ENCODE measurements around the gene MAP2K6. TPM values are rescaled to one million over a fixed set of nuclear protein-coding genes. Genes with fewer than 3 reads are reported as not detected.

Gene MAP2K6
- total RNA-seq, 2 donors from 2014 or later, result 4.4 to 34.6 TPM

- TF ChIP-seq CTCF (IDR thresholded peaks at IDR 0.05) (no peak), POLR2A (IDR thresholded peaks at IDR 0.05) (no peak)
- Histone ChIP-seq H3K27ac (peak overlapping the region; percentile 42 to 84 (median 77)), H3K4me3 (no peak overlapping the region), H3K27me3 (no peaks in the 10 kb centered on the region), H3K9me3 (no peaks in the 10 kb centered on the region), H3K36me3 (replicated peaks in 1 of 2; ENCODE audit: insufficient read depth in 1 of 2, low read depth in 2 of 2) (no peaks in the 10 kb centered on the region), H3K4me1 (peaks cover 52% of the 10 kb centered on the region)
- intact Hi-C loops (cut with DNase I), result no loop called here
- ATAC-seq (peak; percentile 59), DNase-seq (peak in 3 of 4 donors; percentile 29 to 46 (median 40))
- 6 to 21% methylated on average over 9 of the region's 9 CpGs for WGBS, 2 donors
These were observed 86.5 kb downstream of the MAP2K6 start for GRCh38 chr17:69500911-69501429.

- intact Hi-C loops (cut with DNase I), result no loop called here
- WGBS, 2 donors, result 5 to 6% methylated on average over 14 of the region's 14 CpGs
These were observed 87.3 kb downstream of the MAP2K6 start for GRCh38 chr17:69501591-69502468.

GRCh38 chr17:69503711-69504110 lies 89.2 kb downstream of the MAP2K6 start:
- ATAC-seq (no peak), DNase-seq (no peak)
- H3K9me3 ChIP-seq, result no peaks in the 10 kb centered on the region
- H3K27me3 ChIP-seq, result no peaks in the 10 kb centered on the region
- intact Hi-C loops (cut with DNase I), result no loop called here
- TF ChIP-seq CTCF (IDR thresholded peaks at IDR 0.05), result no peak
- TF ChIP-seq POLR2A (IDR thresholded peaks at IDR 0.05), result no peak
- 79 to 86% methylated on average over 5 of the region's 5 CpGs for WGBS, 2 donors
- no peak overlapping the region for H3K4me3 ChIP-seq
- H3K4me1 ChIP-seq, result peaks cover 52% of the 10 kb centered on the region
- H3K27ac ChIP-seq, result peak overlapping the region in 1 of 4 donors; percentile 70
- no peaks in the 10 kb centered on the region for H3K36me3 ChIP-seq (replicated peaks in 1 of 2; ENCODE audit: insufficient read depth in 1 of 2, low read depth in 2 of 2)

More at GRCh38 chr17:69501591-69502468, 87.3 kb downstream of the MAP2K6 start:
- Histone ChIP-seq H3K27ac (peak overlapping the region; percentile 40 to 84 (median 77)), H3K4me1 (peaks cover 52% of the 10 kb centered on the region), H3K36me3 (replicated peaks in 1 of 2; ENCODE audit: insufficient read depth in 1 of 2, low read depth in 2 of 2) (no peaks in the 10 kb centered on the region), H3K4me3 (peak overlapping the region in 1 of 2 donors; percentile 4), H3K27me3 (no peaks in the 10 kb centered on the region), H3K9me3 (no peaks in the 10 kb centered on the region)
- ATAC-seq (peak; percentile 84), DNase-seq (peak; percentile 55 to 78 (median 64))
- TF ChIP-seq POLR2A (IDR thresholded peaks at IDR 0.05), result peak in 2 of 3 donors; percentile 33 to 58
- TF ChIP-seq CTCF (IDR thresholded peaks at IDR 0.05), result peak in 3 of 7 experiments; percentile 9 to 19 (median 15)

GRCh38 chr17:69505740-69506139 lies 91.2 kb downstream of the MAP2K6 start:
- DNase-seq (no peak), ATAC-seq (no peak)
- 87 to 90% methylated on average over 3 of the region's 3 CpGs for WGBS, 2 donors
- Histone ChIP-seq H3K4me1 (peaks cover 38% of the 10 kb centered on the region), H3K27me3 (no peaks in the 10 kb centered on the region), H3K4me3 (no peak overlapping the region), H3K27ac (no peak overlapping the region), H3K9me3 (no peaks in the 10 kb centered on the region), H3K36me3 (replicated peaks in 1 of 2; ENCODE audit: insufficient read depth in 1 of 2, low read depth in 2 of 2) (no peaks in the 10 kb centered on the region)
- no peak for TF ChIP-seq POLR2A (IDR thresholded peaks at IDR 0.05)
- TF ChIP-seq CTCF (IDR thresholded peaks at IDR 0.05), result no peak
- intact Hi-C loops (cut with DNase I), result no loop called here
